HG02943 (cell line): Measurements from ENCODE around the gene SLC25A29.
A peak's percentile ranks its signal among the peaks of the same experiment; 100 is the strongest.
"Not testable (repeated sequence)": the region's sequence is repeated elsewhere in the genome, so short reads cannot be mapped to it uniquely, and the experiment has no call there.

Experiments
- ATAC-seq: cut with Tn5 transposase; IDR thresholded peaks from one replicate; pipeline ENCODE4 v1.9.1; 2021; ENCODE audit warnings: mild to moderate bottlenecking, low read depth, moderate library complexity; ENCODE audit not compliant: unreplicated experiment

The SLC25A29 gene

DNA sequence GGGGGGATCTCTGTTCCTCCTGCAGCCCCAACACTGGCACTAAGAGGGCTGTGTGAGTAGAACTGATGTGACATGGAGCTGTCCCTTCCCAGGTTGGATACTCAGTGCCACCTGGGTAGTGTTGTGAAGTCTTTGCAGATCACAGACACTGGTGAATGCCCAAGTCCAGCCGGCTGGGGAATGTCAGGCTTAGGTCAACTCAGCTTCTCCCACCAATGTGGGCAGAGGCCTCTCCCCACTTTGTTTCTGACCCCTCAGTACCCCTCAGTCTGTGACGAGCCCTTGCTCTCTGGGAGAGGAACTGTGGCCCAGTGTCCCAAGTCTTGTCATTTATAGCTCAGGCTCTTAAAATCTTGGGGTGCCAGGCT, 11.3 kb downstream of the SLC25A29 start:
- ATAC-seq = no peak

DNA sequence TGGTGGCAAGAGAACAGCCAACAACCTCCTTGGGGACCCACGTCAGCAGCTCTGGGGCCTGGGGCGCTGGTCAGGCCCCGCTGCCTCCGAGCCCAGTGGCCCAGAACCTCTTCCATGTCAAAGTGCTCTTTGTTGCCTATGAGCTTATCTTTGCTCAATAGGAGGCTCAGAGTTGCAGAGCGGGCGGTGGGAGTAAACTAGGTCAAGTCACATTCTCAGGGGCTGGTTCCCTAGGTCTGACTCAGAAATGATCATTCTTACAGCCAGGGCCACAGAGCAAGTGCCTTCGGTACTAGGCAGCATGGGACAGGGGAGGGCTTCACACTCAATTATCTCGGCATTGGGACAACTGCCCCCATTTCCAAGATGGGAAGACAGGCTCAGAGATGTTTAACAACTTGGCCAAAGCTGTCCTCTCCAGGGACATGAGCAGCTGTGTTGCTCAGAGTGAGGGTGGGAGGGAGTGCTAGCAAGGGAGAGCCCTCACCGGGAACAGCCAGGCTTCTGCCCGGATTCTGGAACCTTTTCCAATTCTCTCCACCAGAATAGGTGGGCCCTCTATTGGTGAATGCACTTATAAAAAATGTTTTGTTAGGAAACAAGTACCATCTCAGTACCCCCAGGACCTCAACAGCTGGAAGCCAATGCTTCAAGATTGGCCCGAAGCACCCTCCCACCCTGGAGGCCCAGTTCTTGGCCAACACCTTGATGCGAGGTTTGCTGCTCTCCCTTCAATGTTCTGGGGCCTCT, 11.9 kb downstream of the SLC25A29 start:
- no peak for ATAC-seq

DNA sequence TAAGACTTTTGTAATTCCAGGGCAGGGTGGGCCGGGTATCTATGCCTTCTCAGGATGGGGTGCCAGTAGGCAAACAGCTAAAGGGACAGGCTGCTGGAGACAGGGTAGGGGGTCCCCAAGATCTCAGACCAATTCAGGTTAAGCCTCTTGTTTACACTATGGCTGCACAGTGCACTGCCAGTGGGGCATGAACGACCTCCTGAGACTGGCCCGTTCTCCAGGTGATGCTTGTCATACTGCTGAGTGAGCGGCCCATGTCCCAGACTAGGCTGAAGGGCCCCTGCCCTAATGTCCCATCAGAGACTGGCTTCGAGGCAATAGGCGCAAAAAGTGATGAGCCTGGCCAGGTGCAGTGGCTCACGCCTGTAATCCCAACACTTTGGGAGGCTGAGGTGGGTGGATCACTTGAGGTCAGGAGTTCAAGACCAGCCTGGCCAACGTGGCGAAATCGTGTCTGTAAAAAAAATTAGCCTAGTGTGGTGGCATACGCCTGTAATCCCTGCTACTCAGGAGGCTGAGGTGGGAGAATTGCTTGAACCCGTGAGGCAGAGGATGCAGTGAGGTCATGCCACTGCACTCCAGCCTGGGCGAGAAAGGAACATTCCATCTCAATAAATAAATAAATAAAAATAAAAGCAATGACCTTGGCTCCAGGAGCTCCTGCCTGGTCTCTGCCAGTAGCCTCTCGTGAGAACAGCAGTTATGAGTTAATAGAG, 12.6 kb downstream of the SLC25A29 start:
- no peak for ATAC-seq

- no peak for ATAC-seq
Measured at GRCh38 chr14:100292776-100293461, 13.3 kb downstream of the SLC25A29 start.

GRCh38 chr14:100292301-100292775, 13.9 kb downstream of the SLC25A29 start:
- no peak for ATAC-seq

- ATAC-seq = no peak
Measured at GRCh38 chr14:100291305-100292075, 14.8 kb downstream of the SLC25A29 start.

GRCh38 chr14:100290607-100291304, 15.5 kb downstream of the SLC25A29 start:
- ATAC-seq = no peak

DNA sequence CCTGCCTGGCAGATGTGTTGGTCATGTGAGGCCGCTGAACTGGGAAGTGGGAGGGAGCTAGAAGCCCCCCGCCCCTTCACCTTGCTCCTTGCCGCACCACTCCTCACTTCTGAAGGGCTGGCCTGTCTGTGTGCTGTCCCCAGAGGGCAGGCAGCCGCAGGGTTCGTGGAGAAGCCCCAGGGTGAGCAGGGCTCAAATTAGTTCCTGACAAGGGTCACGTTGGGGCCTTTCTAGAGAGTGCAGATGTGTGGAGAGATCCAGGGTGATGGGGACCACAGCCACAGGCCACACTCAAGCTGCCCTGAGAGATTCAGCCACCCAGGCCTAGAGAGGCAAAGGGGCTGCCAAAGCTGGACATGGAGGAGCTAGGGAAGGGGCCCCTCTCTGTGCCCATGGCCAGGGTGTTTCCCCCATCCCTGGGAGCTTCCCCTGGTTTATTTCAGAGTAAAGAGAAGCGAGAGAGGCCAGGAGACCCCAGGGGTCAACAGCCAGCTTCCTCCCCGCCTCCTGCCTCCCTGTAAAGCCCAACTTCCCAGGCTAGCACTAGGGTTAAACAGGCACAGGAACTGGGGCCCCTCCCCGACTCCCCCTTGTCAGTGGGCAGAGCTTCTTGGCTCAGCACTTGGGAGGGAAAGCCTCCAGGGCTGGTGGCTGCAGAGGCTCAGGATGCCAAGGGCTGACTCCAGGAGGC, 16.2 kb downstream of the SLC25A29 start:
- no peak for ATAC-seq

DNA sequence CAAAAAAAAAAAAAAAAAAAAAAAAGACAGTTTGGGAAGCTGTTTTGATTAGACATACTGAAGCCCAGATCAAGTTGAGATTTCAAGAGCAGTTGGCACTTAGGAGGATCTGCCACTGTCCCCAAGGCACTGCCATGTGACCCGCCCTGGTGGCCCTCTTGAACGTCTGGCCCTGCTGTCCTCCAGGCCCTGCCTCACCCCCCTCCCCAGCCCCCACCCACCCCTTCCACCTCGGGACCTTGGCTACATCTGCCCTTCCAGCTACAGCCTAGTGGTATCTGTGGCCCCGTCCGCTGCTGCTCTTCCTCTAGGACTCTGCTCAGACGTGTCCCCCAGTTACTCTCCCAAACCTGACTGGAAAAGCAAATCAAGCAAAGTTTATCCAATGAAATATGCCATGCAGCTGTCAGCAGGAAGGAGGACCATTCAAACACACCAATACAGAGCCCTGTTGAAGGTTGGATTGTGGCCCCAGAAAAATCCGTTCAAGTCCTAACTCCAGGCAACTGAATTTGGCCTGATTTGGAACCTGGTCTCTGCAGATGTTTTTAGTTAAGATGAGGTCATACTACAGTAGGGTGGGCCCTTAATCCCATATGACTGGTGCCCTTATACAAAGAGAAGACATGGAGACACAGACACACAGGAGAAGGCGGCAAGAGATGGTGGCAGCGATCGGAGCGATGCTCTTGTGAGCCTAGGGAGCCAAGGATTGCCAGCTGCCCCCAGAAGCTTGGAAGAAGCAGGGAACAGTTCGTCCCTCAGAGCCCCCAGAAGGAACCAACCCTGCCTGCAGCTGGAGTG, 17.7 kb downstream of the SLC25A29 start:
- ATAC-seq = no peak

DNA sequence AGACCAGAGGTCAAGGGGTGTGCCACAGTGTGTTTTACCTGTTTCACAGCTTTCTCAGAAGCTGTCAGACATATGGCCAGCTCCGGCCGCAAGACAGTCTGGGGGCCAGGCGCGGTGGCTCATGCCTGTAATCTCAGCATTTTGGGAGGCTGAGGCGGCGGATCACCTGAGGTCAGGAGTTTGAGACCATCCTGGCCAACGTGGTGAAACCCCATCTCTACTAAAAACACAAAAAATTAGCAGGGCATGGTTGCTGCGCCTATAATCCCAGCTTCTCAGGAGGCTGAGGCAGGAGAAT, 18.3 kb downstream of the SLC25A29 start:
- ATAC-seq = not testable (repeated sequence)

GRCh38 chr14:100287202-100287997, 18.8 kb downstream of the SLC25A29 start:
- no peak for ATAC-seq

DNA sequence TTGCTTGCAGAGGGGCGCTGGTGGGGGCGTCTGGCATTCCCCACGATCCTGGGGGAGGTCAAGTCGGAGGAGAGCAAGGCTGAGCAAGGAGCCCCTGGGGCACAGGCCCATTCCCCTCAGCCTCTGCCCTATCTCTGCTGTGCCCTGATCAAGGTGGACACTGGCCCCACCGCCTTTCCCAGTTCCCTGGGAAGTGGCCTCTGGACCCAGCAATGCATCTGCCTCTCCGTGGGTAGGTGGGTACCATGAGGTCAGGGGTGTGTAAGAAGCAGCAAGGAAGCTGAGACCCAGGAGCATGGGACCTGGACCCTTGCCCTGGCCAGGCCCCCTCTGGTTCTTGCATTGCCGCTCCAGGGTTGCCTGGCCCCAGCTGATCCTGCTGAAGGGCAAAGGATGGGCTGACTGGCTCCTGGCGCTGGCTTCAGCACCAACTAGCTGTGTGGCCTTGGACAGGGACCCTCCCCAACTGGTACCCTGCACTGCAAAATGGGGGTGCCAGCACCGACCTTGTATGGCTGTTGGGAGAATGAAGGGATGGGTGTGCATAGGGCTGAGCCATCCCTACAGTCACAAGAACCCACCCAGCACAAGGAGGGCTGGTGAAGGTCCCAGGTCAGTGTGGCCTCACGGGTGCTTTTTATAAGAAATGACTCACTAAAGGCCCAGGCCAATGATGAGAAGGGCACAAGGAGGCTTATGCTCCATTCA, 19.6 kb downstream of the SLC25A29 start:
- no peak for ATAC-seq

- ATAC-seq = no peak
Measured at GRCh38 chr14:100285913-100286400, 20.3 kb downstream of the SLC25A29 start.

- peak; percentile 86 for ATAC-seq
Measured at GRCh38 chr14:100285021-100285912, 21.0 kb downstream of the SLC25A29 start.

GRCh38 chr14:100283984-100284881, 22.0 kb downstream of the SLC25A29 start:
- ATAC-seq = no peak
